Measurements from ENCODE around the gene PPP1R3E. TPM values are rescaled to one million over a fixed set of nuclear protein-coding genes. Genes with fewer than 3 reads are reported as not detected.

The PPP1R3E gene
- total and polyA plus RNA-seq, 2 donors = 8.6 to 9.8 TPM

DNA sequence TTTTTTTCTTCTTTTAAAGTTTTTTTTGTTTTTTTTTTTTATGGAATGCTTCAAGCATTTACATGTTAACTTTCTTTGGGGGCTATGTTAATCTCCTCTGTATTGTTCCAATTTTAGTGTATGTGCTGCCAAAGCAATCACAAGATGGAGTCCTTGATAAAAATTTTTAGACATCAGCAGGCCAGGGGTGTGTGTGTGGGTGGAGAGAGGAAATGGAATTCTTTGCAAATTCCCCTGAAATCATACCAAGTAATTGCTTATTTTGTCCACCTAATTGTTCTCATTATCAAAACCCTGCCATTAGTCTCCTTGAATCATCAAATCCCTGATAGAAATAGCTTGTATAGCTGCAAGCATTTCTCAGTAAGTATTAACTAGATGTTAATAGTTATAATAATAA is 43.2 kb downstream of the PPP1R3E start:
- no peaks in the 10 kb centered on the region for H3K36me3 ChIP-seq (ENCODE audit: insufficient read depth)
- H3K4me3 ChIP-seq (ENCODE audit: low read depth, low read length) = no peak overlapping the region
- no peak for DNase-seq (ENCODE audit: extremely low spot score)
- H3K27ac ChIP-seq (ENCODE audit: low read depth) = no peak overlapping the region
- H3K4me1 ChIP-seq (ENCODE audit: insufficient read depth) = no peaks in the 10 kb centered on the region

DNA sequence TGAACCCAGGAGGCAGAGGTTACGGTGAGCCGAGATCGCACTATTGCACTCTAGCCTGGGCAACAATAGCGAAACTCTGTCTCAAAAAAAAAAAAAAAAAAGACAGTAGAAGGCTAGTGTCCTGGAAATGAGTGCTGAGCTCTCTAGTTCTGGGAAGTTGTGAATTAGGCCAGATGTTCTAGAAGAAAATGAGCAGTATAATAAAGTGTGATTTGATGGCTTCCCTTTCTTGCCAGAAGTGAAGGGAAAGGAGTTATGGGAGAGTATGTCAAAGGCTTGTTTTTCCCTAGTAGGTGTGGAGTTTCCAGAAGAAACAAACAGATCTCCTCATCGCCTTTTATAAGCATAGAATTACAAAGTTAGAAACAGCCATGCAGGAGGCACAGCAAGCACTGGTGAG is 44.4 kb downstream of the PPP1R3E start:
- WGBS = 78% methylated on average over 5 of the region's 5 CpGs
- no peak overlapping the region for H3K27ac ChIP-seq (ENCODE audit: low read depth)
- no peak overlapping the region for H3K4me3 ChIP-seq (ENCODE audit: low read depth, low read length)
- DNase-seq (ENCODE audit: extremely low spot score) = no peak
- no peaks in the 10 kb centered on the region for H3K36me3 ChIP-seq (ENCODE audit: insufficient read depth)
- H3K4me1 ChIP-seq (ENCODE audit: insufficient read depth) = no peaks in the 10 kb centered on the region

DNA sequence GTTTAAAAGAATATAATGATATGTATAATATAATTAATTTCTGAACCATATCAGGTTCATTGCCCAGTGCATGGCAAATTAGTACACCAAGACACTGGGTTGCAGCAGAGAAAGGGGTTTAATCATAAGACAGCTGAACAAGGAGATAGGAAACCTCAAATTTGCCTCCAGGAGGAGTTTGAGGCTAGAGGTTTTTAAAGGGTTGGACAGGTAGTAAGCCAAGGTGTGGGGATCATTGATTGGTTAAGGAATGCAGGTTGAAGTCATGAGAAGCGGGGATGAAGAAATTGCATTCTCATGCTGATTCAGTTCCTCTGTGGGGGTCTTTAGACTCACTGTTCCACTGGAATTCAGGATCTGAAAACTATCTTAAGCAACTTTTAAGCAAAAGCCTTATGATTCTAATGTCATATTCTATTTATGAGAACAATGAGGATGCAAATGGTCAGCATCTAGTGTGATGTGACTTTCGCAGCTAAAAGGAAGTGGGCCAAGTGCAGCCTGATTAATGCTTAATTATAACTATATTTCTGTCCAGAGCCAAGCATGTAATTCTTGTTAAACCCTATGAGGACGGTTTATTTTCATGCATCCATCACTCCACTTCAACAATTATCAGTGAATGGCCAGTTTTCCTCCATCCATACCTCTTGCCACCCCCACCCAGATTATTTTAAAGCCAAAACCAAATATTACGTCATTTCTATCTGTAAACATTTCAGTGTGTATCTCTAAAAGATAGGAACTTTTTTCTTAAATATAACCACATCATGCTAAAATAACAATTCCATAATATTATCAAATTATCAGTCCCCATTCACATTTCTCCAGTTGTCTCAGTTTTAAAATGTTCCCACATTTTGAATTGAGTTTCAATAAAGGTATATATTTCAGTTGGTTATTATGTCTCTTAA is 50.0 kb downstream of the PPP1R3E start:
- 55% methylated on average over 4 of the region's 4 CpGs for WGBS
- no peak for DNase-seq (ENCODE audit: extremely low spot score)
- Histone ChIP-seq H3K4me3 (ENCODE audit: low read depth, low read length) (no peak overlapping the region), H3K4me1 (ENCODE audit: insufficient read depth) (no peaks in the 10 kb centered on the region), H3K27ac (ENCODE audit: low read depth) (no peak overlapping the region), H3K36me3 (ENCODE audit: insufficient read depth) (no peaks in the 10 kb centered on the region)

DNA sequence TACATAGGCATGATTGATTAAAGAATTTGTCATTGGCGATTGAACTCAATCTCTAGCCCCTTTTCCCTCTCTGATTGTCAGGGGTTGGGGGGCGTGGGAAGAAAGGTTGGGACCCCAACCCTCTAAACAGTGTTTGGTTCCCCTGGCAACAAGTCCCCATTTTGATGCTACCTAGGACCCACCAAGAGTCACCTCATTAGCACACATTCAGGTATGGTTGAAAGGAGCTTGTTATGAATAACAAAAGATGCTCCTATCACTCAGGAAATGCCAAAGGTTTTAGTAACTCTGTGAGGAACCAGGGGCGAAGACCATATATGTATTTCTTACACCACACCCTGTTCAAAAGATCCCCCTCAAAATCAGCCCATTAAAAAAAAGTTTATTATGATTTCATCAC is 50.7 kb downstream of the PPP1R3E start:
- no peak overlapping the region for H3K4me3 ChIP-seq (ENCODE audit: low read depth, low read length)
- no peaks in the 10 kb centered on the region for H3K36me3 ChIP-seq (ENCODE audit: insufficient read depth)
- no peak for DNase-seq (ENCODE audit: extremely low spot score)
- 63% methylated on average over 3 of the region's 3 CpGs for WGBS
- no peaks in the 10 kb centered on the region for H3K4me1 ChIP-seq (ENCODE audit: insufficient read depth)
- H3K27ac ChIP-seq (ENCODE audit: low read depth) = no peak overlapping the region

DNA sequence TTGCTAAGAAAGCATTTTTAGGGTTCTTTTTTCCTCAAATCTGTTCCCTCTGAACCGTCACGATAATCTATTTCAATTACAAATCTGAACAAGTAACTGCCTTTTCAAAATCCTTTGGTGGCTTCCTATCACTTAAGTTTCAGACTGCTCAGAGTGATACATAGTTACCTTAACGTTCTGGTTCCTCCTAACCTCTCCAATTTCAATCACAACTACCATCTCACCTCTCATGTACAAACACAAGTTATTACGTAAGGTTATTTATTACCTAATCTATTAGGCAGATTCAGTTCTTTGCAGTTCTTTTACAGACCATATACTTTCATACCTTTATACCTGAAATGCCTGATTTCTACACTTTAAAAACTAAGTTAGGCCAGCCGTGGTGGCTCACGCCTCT is 52.8 kb downstream of the PPP1R3E start:
- no peaks in the 10 kb centered on the region for H3K4me1 ChIP-seq (ENCODE audit: insufficient read depth)
- DNase-seq (ENCODE audit: extremely low spot score) = no peak
- H3K27ac ChIP-seq (ENCODE audit: low read depth) = no peak overlapping the region
- H3K4me3 ChIP-seq (ENCODE audit: low read depth, low read length) = no peak overlapping the region
- H3K36me3 ChIP-seq (ENCODE audit: insufficient read depth) = no peaks in the 10 kb centered on the region
- 86% methylated on average over 6 of the region's 6 CpGs for WGBS

DNA sequence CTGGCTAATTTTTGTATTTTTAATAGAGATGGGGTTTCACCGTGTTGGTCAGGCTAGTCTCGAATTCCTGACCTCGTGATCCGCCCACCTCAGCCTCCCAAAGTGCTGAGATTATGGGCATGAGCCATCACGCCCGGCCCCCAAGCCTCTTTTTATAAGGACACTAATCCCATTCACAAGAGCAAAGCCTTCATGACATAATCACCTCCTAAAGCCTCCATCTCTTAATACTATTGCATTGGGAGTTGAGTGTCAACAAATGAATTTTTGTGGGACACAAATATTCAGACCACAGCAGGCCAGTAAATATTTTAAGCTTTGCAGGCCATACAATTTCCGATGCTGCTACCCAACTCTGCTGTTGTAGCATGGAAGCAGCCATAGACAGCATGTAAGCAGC is 54.1 kb downstream of the PPP1R3E start:
- Histone ChIP-seq H3K4me1 (ENCODE audit: insufficient read depth) (no peaks in the 10 kb centered on the region), H3K27ac (ENCODE audit: low read depth) (no peak overlapping the region), H3K36me3 (ENCODE audit: insufficient read depth) (no peaks in the 10 kb centered on the region), H3K4me3 (ENCODE audit: low read depth, low read length) (no peak overlapping the region)
- WGBS = 64% methylated on average over 7 of the region's 7 CpGs
- no peak for DNase-seq (ENCODE audit: extremely low spot score)

Small RNA genes within 50 kb of the gene (small RNA-seq; reads per million reads assigned to genes)
- gene RNU6-1046P = not detected

Other genes starting within 250 kb of the PPP1R3E start
- 6.4 TPM for gene CDH24, start 245.3 kb downstream of the PPP1R3E start, total RNA-seq
- 4.4 TPM for gene CDH24, start 245.3 kb downstream of the PPP1R3E start, polyA plus RNA-seq
- gene ACIN1, start 207.7 kb downstream of the PPP1R3E start, total RNA-seq = 87.9 TPM
- gene ACIN1, start 207.7 kb downstream of the PPP1R3E start, polyA plus RNA-seq = 82.2 TPM
- 37.2 TPM for gene C14orf119, start 207.4 kb downstream of the PPP1R3E start, total RNA-seq
- 51.8 TPM for gene C14orf119, start 207.4 kb downstream of the PPP1R3E start, polyA plus RNA-seq
- gene CIROP, start 197.9 kb downstream of the PPP1R3E start, total RNA-seq = not detected
- not detected for gene CIROP, start 197.9 kb downstream of the PPP1R3E start, polyA plus RNA-seq
- not detected for gene CEBPE, start 183.6 kb downstream of the PPP1R3E start, total RNA-seq
- 0.06 TPM for gene CEBPE, start 183.6 kb downstream of the PPP1R3E start, polyA plus RNA-seq
- gene SLC7A8, start 119.2 kb downstream of the PPP1R3E start, total RNA-seq = 8.4 TPM
- 35.5 TPM for gene SLC7A8, start 119.2 kb downstream of the PPP1R3E start, polyA plus RNA-seq
- gene RNF212B, start 64.9 kb downstream of the PPP1R3E start, total RNA-seq = not detected
- 0.41 TPM for gene RNF212B, start 64.9 kb downstream of the PPP1R3E start, polyA plus RNA-seq
- gene HOMEZ, start 16.7 kb downstream of the PPP1R3E start, total RNA-seq = 7.9 TPM
- gene HOMEZ, start 16.7 kb downstream of the PPP1R3E start, polyA plus RNA-seq = 12.4 TPM
- gene BCL2L2, start 4.0 kb upstream of the PPP1R3E start, total RNA-seq = 19.2 TPM
- 118 TPM for gene BCL2L2, start 4.0 kb upstream of the PPP1R3E start, polyA plus RNA-seq
- 52.0 TPM for gene PABPN1, start 18.6 kb upstream of the PPP1R3E start, total RNA-seq
- 84.0 TPM for gene PABPN1, start 18.6 kb upstream of the PPP1R3E start, polyA plus RNA-seq
- 30.5 TPM for gene SLC22A17, start 50.0 kb upstream of the PPP1R3E start, total RNA-seq
- 40.8 TPM for gene SLC22A17, start 50.0 kb upstream of the PPP1R3E start, polyA plus RNA-seq
- 15.0 TPM for gene EFS, start 62.3 kb upstream of the PPP1R3E start, total RNA-seq
- 28.7 TPM for gene EFS, start 62.3 kb upstream of the PPP1R3E start, polyA plus RNA-seq
- gene IL25, start 70.0 kb upstream of the PPP1R3E start, total RNA-seq = not detected
- not detected for gene IL25, start 70.0 kb upstream of the PPP1R3E start, polyA plus RNA-seq
- 3.5 TPM for gene CMTM5, start 74.2 kb upstream of the PPP1R3E start, total RNA-seq
- gene CMTM5, start 74.2 kb upstream of the PPP1R3E start, polyA plus RNA-seq = 2.0 TPM
- 0.26 TPM for gene MYH6, start 105.4 kb upstream of the PPP1R3E start, total RNA-seq
- not detected for gene MYH6, start 105.4 kb upstream of the PPP1R3E start, polyA plus RNA-seq
- 29.9 TPM for gene MYH7, start 132.8 kb upstream of the PPP1R3E start, total RNA-seq
- not detected for gene MYH7, start 132.8 kb upstream of the PPP1R3E start, polyA plus RNA-seq
- 33.9 TPM for gene NGDN, start 166.8 kb upstream of the PPP1R3E start, total RNA-seq
- 48.3 TPM for gene NGDN, start 166.8 kb upstream of the PPP1R3E start, polyA plus RNA-seq
- 0.32 TPM for gene ZFHX2, start 248.9 kb upstream of the PPP1R3E start, total RNA-seq
- gene ZFHX2, start 248.9 kb upstream of the PPP1R3E start, polyA plus RNA-seq = 0.71 TPM